Measurements from ENCODE around the gene RTL9. TPM values are rescaled to one million over a fixed set of nuclear protein-coding genes. Genes with fewer than 3 reads are reported as not detected.

The RTL9 gene
- total RNA-seq, 1 donor from 2014 or later, result 0.91 TPM

GRCh38 chrX:110399966-110400365 is 41.3 kb downstream of the RTL9 start:
- H3K27me3 Mint-ChIP-seq (ENCODE audit: low read depth, unreplicated experiment), result no peaks in the 10 kb centered on the region
- TF ChIP-seq EZH2 (IDR thresholded peaks at IDR 0.05; ENCODE audit: insufficient read depth, low read length) (no peak), CTCF (IDR thresholded peaks at IDR 0.05; ENCODE audit: insufficient read depth, low read depth, low read length) (no peak)
- DNase-seq (ENCODE audit: low read depth) (no peak), FAIRE-seq (peak; percentile 99)
- H3K79me2 ChIP-seq (ENCODE audit: insufficient read depth, low read length), result no peaks in the 10 kb centered on the region
- H3K27me3 ChIP-seq (ENCODE audit: insufficient read depth, low read length), result no peaks in the 10 kb centered on the region
- no peak overlapping the region for H3K4me3 Mint-ChIP-seq (ENCODE audit: unreplicated experiment)
- no peak overlapping the region for H2AFZ ChIP-seq (ENCODE audit: low read depth, low read length)
- H3K27ac ChIP-seq (ENCODE audit: low read depth, low read length), result no peak overlapping the region
- no peaks in the 10 kb centered on the region for H4K20me1 ChIP-seq (ENCODE audit: insufficient read depth, low read length)
- no peaks in the 10 kb centered on the region for H3K36me3 Mint-ChIP-seq (ENCODE audit: low read depth, unreplicated experiment)
- H3K27ac Mint-ChIP-seq (ENCODE audit: unreplicated experiment), result no peak overlapping the region
- no peaks in the 10 kb centered on the region for H3K36me3 ChIP-seq (ENCODE audit: insufficient read depth, low read length)
- no peaks in the 10 kb centered on the region for H3K9me3 ChIP-seq (ENCODE audit: insufficient read depth, low read depth, low read length)
- peaks cover 26% of the 10 kb centered on the region for H3K4me1 ChIP-seq (ENCODE audit: insufficient read depth, low read length)
- no peak overlapping the region for H3K4me2 ChIP-seq (ENCODE audit: low read length)
- H3K9ac ChIP-seq (ENCODE audit: low read length), result no peak overlapping the region
- H3K4me3 ChIP-seq (ENCODE audit: insufficient read depth, low read depth, low read length), result no peak overlapping the region
- peaks cover 27% of the 10 kb centered on the region for H3K4me1 Mint-ChIP-seq (ENCODE audit: low read depth, unreplicated experiment)
- H3K9me3 Mint-ChIP-seq (ENCODE audit: unreplicated experiment), result no peaks in the 10 kb centered on the region

DNA sequence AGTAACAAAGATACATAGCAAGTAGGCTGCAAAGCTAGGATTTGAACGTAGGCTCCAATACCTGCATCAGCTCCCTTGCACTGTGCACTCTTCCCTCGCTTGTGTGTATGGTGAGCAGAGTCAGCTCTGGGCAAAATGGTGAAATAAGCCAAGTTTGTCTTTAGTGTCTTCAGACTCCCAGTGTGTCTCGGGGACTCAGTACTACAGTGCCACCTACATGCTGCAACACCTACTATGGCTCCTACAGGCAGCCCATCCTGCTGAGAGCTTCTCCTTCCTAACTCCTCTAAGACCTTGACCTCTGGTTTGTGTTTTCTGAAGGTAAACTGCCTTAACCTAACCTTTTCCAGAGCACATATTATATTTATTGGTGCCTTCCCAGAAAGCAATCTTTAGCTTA is 42.5 kb downstream of the RTL9 start:
- Mint-ChIP-seq H3K9me3 (ENCODE audit: unreplicated experiment) (no peaks in the 10 kb centered on the region), H3K27ac (ENCODE audit: unreplicated experiment) (no peak overlapping the region), H3K27me3 (ENCODE audit: low read depth, unreplicated experiment) (no peaks in the 10 kb centered on the region), H3K4me3 (ENCODE audit: unreplicated experiment) (no peak overlapping the region), H3K36me3 (ENCODE audit: low read depth, unreplicated experiment) (no peaks in the 10 kb centered on the region), H3K4me1 (ENCODE audit: low read depth, unreplicated experiment) (peaks cover 20% of the 10 kb centered on the region)
- H3K27me3 ChIP-seq (ENCODE audit: insufficient read depth, low read length), result no peaks in the 10 kb centered on the region
- FAIRE-seq, result peak; percentile 83
- no peaks in the 10 kb centered on the region for H3K79me2 ChIP-seq (ENCODE audit: insufficient read depth, low read length)
- H3K36me3 ChIP-seq (ENCODE audit: insufficient read depth, low read length), result no peaks in the 10 kb centered on the region
- no peak for TF ChIP-seq EZH2 (IDR thresholded peaks at IDR 0.05; ENCODE audit: insufficient read depth, low read length)
- no peak for TF ChIP-seq CTCF (IDR thresholded peaks at IDR 0.05; ENCODE audit: insufficient read depth, low read depth, low read length)
- H2AFZ ChIP-seq (ENCODE audit: low read depth, low read length), result no peak overlapping the region
- DNase-seq (ENCODE audit: low read depth), result no peak
- H3K4me2 ChIP-seq (ENCODE audit: low read length), result no peak overlapping the region
- no peak overlapping the region for H3K27ac ChIP-seq (ENCODE audit: low read depth, low read length)
- no peak overlapping the region for H3K4me3 ChIP-seq (ENCODE audit: insufficient read depth, low read depth, low read length)
- no peak overlapping the region for H3K9ac ChIP-seq (ENCODE audit: low read length)
- no peaks in the 10 kb centered on the region for H3K9me3 ChIP-seq (ENCODE audit: insufficient read depth, low read depth, low read length)
- H4K20me1 ChIP-seq (ENCODE audit: insufficient read depth, low read length), result no peaks in the 10 kb centered on the region
- peaks cover 22% of the 10 kb centered on the region for H3K4me1 ChIP-seq (ENCODE audit: insufficient read depth, low read length)

DNA sequence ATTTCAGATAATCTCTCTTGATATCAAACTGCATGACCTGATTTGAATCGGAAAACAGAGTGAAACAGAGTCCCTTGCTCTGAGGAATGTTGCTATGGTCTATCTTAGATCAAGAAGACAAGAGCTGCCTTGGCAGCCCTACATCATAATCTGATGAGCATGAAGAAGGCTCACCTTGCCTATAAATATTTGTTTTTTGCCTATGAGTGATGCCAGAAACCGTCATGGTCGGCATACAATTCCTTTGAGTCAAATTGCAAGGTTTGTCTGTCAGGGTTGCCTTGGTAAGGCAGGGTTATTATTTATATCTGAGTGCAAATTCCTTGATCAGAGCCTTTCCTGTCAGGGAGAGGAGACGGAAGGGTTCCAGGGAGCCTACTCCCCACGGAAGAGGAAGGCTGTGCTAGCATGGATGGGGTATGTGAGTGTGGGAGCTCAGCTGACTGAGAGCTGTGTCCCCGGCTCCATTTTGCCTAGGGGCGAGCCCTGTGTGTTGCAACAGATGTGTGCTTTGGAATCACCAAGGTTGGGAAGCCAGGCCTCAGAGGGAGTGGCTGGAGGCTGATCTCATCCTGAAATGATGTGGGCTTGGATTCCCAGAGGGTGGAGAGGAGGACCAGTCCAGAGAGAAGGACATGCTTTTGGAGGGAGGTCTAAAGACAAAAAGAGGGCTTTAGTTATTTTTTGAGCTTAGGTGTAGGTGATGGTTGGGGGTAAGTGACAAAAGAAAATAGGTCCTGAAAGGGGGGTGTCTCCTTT is 43.6 kb downstream of the RTL9 start:
- Histone ChIP-seq H3K9ac (ENCODE audit: low read length) (peak overlapping the region; percentile 30), H3K27ac (ENCODE audit: low read depth, low read length) (peak overlapping the region; percentile 50), H3K4me3 (ENCODE audit: insufficient read depth, low read depth, low read length) (no peak overlapping the region), H3K4me2 (ENCODE audit: low read length) (peak overlapping the region; percentile 48), H3K36me3 (ENCODE audit: insufficient read depth, low read length) (no peaks in the 10 kb centered on the region), H2AFZ (ENCODE audit: low read depth, low read length) (peak overlapping the region; percentile 70), H3K27me3 (ENCODE audit: insufficient read depth, low read length) (no peaks in the 10 kb centered on the region), H4K20me1 (ENCODE audit: insufficient read depth, low read length) (no peaks in the 10 kb centered on the region), H3K79me2 (ENCODE audit: insufficient read depth, low read length) (no peaks in the 10 kb centered on the region), H3K4me1 (ENCODE audit: insufficient read depth, low read length) (peaks cover 22% of the 10 kb centered on the region), H3K9me3 (ENCODE audit: insufficient read depth, low read depth, low read length) (no peaks in the 10 kb centered on the region)
- H3K4me1 Mint-ChIP-seq (ENCODE audit: low read depth, unreplicated experiment), result peaks cover 14% of the 10 kb centered on the region
- TF ChIP-seq CTCF (IDR thresholded peaks at IDR 0.05; ENCODE audit: insufficient read depth, low read depth, low read length) (no peak), EZH2 (IDR thresholded peaks at IDR 0.05; ENCODE audit: insufficient read depth, low read length) (no peak)
- H3K4me3 Mint-ChIP-seq (ENCODE audit: unreplicated experiment), result peak overlapping the region; percentile 54
- FAIRE-seq (peak; percentile 54), DNase-seq (ENCODE audit: low read depth) (peak; percentile 65)
- H3K27me3 Mint-ChIP-seq (ENCODE audit: low read depth, unreplicated experiment), result no peaks in the 10 kb centered on the region
- H3K36me3 Mint-ChIP-seq (ENCODE audit: low read depth, unreplicated experiment), result no peaks in the 10 kb centered on the region
- H3K27ac Mint-ChIP-seq (ENCODE audit: unreplicated experiment), result peak overlapping the region; percentile 86
- no peaks in the 10 kb centered on the region for H3K9me3 Mint-ChIP-seq (ENCODE audit: unreplicated experiment)
